Stimulated activated CD8-positive, alpha-beta memory T cell treated with anti-CD3 and anti-CD28 coated beads, Interleukin-7, amount 100 ng/mL, for 48 hours (primary cell): ENCODE results near the gene BIN1.

Source experiments
- DNase-seq, 2 donors: peaks; one replicate each; pipeline ENCODE4 v3.0.0-alpha.2; 2020; ENCODE audit warnings: low read depth in 1 of 2; ENCODE audit errors: extremely low read depth in 1 of 2

The BIN1 gene

GRCh38 chr2:127058954-127059252 is 48.1 kb downstream of the BIN1 start:
- no peak for DNase-seq

DNA sequence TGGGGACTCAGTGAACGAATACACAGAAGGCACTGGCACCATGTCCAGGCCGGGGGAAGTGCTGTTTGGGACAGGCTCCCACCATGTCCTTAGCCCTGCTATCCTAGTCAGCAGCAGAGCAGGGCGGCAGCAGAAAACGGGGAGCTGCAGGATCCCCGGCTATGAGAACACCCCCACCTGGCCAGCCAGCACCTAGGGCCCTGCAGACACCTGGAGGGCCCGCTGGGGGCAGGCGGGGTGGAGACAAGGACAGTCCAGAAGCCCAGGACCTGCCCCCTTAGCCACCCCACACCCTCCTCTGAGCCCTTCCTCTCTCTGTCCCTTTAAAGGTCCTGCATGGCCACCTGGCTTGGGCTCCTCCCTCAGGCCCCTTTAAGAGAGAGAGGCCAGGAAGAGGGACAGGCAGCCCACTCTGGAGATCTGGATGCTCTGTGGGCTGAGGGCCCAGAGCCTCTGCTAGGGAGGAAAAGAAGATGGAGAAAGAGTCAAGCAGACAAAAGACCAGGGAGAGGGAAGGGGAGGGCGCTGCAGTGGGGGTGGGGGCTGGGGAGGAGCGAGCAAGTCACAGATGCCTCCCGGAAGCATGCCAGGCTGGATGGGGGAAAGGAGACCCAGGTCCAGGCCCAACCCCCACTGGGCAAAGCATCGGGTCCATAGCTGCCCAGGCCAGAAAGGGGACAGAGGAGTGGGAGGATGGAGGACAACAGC is 48.6 kb downstream of the BIN1 start:
- no peak for DNase-seq

- no peak for DNase-seq
Measured at GRCh38 chr2:127057371-127058245, 49.3 kb downstream of the BIN1 start.

DNA sequence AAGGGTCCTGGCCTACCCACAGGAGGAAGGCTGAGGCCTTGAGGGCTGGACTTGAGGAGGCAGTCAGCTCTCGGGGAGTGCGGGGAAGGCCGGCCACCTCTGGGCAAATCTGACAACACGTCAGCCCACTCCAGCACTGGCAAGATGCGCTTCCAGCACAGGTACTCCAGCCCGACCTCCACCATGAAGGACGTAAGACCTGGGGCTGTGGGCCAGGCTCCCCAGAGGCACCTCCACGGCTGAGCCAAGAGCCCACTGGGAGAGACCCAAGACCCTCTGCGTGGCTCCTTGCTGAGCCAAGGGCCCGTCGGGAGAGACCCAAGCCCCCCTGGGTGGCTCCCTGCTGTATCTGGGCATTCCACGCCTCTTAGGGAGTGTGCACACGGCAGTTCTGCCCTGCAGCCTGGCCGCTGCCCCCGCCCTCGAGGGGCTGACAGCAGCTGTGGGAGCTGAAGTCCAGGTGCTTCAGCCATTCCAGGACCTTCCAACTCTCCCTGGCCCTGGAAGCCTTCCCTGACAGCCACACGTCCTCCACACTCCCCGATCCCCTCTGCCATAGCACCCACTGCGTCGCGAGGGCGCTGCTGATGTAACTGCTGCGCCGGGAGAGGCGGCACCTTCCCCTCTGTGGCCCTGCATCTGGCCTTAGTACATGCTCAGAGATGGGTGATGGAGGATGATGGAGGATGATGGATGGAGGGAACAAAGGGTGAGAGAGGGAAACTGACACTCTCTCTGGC is 50.2 kb downstream of the BIN1 start:
- DNase-seq = no peak

- no peak for DNase-seq
Measured at GRCh38 chr2:127056086-127056485, 50.9 kb downstream of the BIN1 start.

- no peak for DNase-seq
Measured at GRCh38 chr2:127055786-127056076, 51.2 kb downstream of the BIN1 start.

DNA sequence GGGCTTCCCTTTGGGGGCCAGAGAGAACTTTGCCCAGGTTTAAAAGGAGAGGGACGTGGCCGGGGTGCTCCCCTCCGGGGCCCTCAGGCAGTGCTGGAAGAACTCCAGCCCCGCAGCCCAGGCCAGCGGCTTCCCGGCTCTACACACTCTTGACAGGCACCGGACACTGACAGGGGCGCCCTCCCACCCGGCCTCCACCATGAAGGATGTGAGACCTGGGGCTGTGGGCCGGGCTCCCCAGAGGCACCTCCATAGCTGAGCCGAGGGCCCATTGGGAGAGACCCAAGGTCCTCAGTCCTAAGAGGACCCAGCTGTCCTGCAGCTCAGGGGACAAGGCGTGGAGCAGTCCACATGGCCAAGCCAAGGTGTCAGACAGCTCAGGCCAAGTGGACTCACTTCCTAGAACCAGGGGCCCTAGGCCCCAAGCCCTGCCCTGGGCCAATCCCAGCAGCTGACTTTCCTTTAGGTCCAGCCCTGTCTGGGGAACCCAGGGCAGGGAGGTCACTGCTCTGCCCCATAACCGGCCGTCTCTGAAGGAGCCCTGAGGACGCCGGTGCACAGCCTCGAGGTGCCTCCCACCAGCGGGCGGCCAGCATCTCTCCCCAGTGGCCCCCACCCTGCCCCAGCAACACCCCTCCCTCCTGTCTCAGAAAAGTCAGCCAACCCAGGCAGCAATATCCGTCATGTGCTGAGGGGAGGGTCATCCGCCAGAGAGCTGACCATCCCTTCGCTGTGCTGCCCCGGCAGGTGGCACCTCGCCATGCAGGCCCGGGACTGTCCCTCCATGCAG is 51.8 kb downstream of the BIN1 start:
- no peak for DNase-seq

GRCh38 chr2:127054604-127054930 is 52.4 kb downstream of the BIN1 start:
- no peak for DNase-seq

DNA sequence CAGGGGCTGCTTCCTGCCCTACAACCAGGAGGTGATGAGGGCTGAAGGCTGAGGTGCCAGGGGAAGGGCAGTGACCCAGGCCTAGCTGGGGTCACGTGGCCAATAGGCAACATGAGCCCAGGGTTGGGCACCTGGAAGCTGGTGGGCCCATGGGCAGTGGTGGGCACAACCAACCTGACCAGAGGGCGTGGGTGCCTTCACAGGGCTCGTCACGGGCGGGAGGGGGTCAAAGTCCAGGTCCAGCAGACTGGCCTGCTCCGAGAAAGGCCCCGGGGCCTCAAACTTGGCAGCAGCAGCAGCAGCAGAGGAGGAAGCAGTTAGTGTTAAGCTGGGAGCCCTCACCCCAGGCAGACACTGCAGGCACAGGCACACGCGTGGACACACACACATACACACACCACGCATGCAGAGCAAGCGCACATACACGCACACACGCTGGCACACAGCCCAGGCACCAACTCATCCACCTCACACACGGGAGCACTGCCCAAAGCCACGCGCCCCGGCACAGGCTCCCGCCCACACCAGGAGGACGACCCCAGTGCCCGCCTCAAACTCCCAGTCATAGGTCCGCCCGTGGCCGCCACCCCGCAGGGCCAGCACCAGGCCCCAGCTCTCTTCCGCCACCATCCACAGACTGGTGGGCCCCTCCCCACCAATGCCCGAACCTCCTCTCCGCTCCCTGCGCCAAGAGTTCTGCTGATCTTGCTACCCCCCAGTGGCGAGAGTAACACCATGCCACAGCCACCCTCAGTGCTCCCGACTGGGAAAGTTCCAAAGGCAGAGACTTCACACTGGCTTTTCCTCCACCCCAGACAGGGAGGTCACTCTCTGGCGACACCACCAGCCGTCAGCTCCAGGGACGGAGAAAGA is 53.0 kb downstream of the BIN1 start:
- DNase-seq = no peak

DNA sequence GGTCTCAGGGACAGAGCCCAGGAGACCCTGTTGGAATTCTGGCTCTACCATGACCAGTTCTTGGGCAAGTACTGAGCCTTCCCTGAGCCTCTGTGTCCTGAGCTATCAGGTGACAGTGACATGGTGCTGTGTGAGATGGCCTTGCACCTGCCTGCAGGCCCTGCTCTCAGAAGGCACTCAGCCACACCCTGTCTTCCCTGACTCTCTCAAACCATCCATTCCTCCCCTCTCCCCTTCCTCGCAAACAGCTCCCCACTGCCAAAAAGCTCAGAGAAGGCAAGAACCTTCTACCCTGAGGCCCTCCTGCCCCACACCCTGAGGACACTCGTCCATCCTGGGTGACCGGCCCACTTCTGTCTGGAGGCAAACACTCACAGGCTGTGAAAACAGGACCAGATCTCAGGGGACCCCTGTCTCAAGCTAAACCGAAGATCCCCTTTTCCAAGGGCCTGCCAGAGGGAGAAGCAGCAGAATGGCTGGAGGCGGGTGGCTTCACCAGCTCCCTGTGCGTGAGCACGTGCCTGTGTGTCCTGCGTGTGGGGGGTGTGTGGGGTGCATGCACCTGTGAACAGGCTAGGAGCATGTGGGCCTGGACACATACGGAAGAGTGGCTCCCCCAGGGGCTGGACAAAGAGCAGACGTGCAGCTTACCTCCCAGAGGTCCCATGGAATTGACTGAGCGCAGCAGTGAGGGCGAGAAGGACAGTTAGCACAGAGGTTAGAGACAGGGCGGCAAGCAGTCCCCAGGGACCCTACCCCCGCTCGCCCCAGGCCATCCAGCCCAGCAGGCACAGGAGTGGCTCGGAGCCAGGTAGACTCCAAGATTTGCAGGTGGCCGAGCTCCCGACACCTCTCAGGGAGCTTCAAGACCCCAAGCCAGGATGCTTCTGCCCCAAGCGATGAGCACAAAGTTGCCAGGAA is 53.9 kb downstream of the BIN1 start:
- no peak for DNase-seq

- no peak for DNase-seq
Measured at GRCh38 chr2:127052057-127052770, 54.7 kb downstream of the BIN1 start.

- DNase-seq = no peak
Measured at GRCh38 chr2:127051116-127052056, 55.6 kb downstream of the BIN1 start.

DNA sequence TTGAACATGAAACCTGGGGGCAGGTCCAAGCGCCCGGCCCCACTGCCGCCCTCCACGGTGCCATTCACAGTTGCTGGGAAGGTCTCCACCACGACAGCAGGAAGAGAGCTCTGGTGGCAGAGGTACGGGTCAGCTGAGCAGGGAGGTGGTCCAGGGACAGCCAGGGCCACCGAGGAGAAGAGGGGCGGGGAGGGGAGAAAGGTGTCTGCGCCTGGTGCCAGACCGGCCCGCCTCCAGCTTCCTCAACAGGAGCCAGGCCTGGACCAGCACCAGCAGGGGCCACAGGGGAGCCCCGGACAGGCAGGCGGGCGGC is 56.2 kb downstream of the BIN1 start:
- DNase-seq = no peak

- DNase-seq = peak; percentile 26 to 30
Measured at GRCh38 chr2:127049927-127050802, 56.8 kb downstream of the BIN1 start.

GRCh38 chr2:127048969-127049897 is 57.7 kb downstream of the BIN1 start:
- no peak for DNase-seq

DNA sequence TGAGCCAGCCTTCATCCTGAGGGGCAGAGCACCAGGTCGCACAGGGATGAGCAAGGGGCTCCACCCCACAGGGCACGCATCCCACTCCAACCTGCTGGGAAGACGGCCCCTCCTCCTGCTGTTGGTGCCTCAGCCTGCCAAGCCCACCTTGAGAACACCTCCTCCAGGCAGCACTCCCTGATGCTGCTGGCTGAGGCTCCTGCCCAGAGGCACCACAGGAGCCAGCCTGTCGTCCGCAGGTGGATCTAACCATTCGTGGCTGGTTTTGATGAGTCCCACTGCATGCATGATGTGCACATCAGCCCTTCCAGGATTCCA is 58.4 kb downstream of the BIN1 start:
- no peak for DNase-seq
